Dendritic cell treated with granulocyte-macrophage colony-stimulating factor and Interleukin-4, amounts not matched to agents 40 ng/mL and 50 ng/mL, for 4 days (primary cell): ENCODE data around the gene SLC24A1.

Experiments
- H3K27ac Mint-ChIP-seq: one replicate; pipeline ENCODE4 v1.8.0; 2022; ENCODE audit warnings: mild to moderate bottlenecking, mixed read lengths
- H3K27me3 Mint-ChIP-seq: one replicate; pipeline ENCODE4 v1.8.0; 2022; ENCODE audit warnings: mild to moderate bottlenecking, mixed read lengths
- H3K36me3 Mint-ChIP-seq: one replicate; pipeline ENCODE4 v1.8.0; 2022; ENCODE audit warnings: low read depth, mixed read lengths
- H3K4me1 Mint-ChIP-seq: one replicate; pipeline ENCODE4 v1.8.0; 2022; ENCODE audit warnings: low read depth, mixed read lengths
- H3K4me3 Mint-ChIP-seq: one replicate; pipeline ENCODE4 v1.8.0; 2022; ENCODE audit warnings: mild to moderate bottlenecking, moderate library complexity, mixed read lengths
- H3K9me3 Mint-ChIP-seq: one replicate; pipeline ENCODE4 v1.8.0; 2022; ENCODE audit warnings: mixed read lengths
- intact Hi-C: fragments of 100-400 bp; cut with micrococcal nuclease; formaldehyde crosslinking; loops from one replicate; pipeline ENCODE4 v1.15.0; 2022

The SLC24A1 gene

DNA sequence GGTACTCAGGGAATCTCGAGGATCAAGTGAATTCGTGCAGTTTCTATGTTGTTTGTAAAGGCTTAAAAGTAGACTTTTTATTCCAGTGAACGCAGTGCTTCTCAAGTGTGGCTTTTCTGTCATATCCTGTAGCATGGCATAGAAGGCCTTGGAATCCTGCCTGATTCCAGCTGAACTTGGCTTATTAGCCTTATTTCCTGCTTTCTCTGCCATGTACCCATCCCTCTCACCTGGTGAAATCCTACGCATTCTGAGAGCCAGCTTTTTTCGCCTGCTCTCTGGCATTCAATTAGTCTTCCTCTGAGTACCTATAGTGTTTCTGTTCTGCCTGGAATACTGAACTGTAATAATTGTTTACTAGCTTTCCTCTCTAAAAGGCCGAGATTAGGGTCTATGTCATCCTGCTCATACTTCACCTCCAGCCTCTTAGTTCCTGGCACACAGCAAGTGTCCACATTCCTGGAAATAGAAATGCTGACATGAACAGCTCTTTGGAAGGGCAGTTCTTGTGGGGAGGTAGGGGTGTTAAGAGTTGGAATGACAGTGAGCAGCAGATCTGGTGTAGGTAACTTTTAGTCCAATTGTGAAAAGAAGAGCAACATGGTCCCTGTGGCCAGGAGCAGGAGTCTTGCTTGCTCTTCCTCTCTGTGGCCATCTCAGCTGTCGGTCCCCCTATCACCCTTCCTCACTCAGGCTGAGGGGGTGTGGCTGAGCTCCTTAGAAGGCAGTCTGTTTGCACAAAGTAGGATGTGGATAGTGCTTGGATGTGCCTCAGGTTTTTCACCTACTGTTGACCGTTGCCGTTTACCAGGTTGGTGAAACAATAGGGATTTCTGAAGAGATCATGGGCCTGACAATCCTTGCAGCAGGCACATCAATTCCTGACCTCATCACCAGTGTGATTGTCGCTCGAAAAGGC, 30.4 kb downstream of the SLC24A1 start:
- peaks cover 6% of the 10 kb centered on the region for H3K4me1 Mint-ChIP-seq
- intact Hi-C loops = no loop called here
- H3K4me3 Mint-ChIP-seq = no peak overlapping the region
- H3K36me3 Mint-ChIP-seq = peaks cover 73% of the 10 kb centered on the region
- H3K27me3 Mint-ChIP-seq = no peaks in the 10 kb centered on the region
- H3K27ac Mint-ChIP-seq = no peak overlapping the region
- H3K9me3 Mint-ChIP-seq = no peaks in the 10 kb centered on the region

DNA sequence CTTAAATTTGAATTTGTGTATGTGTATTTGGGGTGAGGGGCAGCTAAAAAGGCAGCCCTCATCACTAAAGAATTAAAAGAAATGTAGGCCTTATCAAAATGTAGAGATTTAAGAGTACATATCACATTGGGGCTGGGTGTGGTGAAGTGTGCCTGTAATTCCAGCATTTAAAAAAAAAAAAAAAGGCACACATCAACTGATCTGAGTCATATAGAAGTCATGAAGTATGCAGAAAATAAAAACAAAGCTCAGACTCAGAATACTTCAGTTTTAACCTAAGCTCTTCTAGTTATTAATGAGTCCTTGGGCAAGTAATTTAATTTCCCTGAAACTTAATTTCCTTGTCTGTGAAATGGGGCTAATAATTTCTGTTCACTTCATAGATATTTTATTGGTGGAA, 31.6 kb downstream of the SLC24A1 start:
- Mint-ChIP-seq H3K9me3 (no peaks in the 10 kb centered on the region), H3K36me3 (peaks cover 81% of the 10 kb centered on the region), H3K27me3 (no peaks in the 10 kb centered on the region), H3K4me1 (no peaks in the 10 kb centered on the region), H3K4me3 (no peak overlapping the region), H3K27ac (no peak overlapping the region)
- intact Hi-C loops = no loop called here

DNA sequence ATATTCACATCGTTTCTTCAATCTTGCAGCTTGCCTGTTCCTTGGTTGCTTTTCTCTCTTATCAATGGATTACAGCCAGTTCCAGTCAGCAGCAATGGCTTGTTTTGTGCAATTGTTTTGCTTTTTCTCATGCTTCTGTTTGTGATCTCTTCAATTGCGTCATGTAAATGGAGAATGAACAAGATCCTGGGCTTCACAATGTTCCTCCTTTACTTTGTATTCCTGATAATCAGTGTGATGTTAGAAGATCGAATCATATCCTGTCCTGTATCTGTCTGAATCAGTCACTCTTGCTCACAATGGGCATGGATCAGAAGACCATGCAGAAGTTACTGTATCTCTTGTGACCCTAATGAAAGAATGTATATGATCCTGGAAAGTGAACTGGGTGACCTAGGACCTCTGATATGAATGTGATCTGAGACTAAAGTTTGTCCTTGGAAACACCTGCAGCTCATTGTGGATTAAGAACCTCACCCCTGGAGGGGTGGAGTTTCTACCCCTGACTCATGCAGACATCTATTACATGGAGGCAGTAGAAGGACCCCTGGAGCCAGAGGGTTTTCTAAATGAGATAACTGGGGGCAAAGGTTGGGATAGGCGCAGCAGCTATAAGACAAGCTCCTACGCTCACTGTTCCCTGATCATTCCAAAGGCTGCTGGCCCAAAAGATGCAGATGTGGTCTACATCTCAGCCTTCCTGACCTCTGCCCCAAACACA, 32.2 kb downstream of the SLC24A1 start:
- H3K4me1 Mint-ChIP-seq = no peaks in the 10 kb centered on the region
- H3K9me3 Mint-ChIP-seq = no peaks in the 10 kb centered on the region
- H3K36me3 Mint-ChIP-seq = peaks cover 87% of the 10 kb centered on the region
- H3K27me3 Mint-ChIP-seq = no peaks in the 10 kb centered on the region
- intact Hi-C loops = no loop called here
- H3K27ac Mint-ChIP-seq = no peak overlapping the region
- H3K4me3 Mint-ChIP-seq = no peak overlapping the region

DNA sequence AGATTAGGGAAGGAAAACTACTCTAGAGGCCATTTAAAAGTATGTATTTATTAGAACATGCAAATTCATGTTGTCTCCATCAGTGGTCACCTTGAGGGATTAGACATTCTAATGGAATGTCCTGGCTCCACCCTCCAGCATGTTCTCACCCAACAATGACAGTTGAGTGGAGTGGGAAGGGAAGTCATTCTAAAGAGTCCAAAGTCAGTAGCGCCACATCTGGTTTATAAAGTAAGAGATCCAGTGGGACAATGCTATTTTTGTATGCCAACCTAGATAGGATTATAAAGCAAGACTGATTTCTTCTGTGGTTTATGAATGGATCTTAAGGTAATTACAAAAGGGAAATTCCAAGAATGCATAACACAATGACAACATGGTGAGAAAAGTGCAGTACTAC, 33.3 kb downstream of the SLC24A1 start:
- peaks cover 93% of the 10 kb centered on the region for H3K36me3 Mint-ChIP-seq
- no peak overlapping the region for H3K4me3 Mint-ChIP-seq
- intact Hi-C loops = no loop called here
- no peaks in the 10 kb centered on the region for H3K4me1 Mint-ChIP-seq
- no peaks in the 10 kb centered on the region for H3K9me3 Mint-ChIP-seq
- H3K27me3 Mint-ChIP-seq = no peaks in the 10 kb centered on the region
- no peak overlapping the region for H3K27ac Mint-ChIP-seq

DNA sequence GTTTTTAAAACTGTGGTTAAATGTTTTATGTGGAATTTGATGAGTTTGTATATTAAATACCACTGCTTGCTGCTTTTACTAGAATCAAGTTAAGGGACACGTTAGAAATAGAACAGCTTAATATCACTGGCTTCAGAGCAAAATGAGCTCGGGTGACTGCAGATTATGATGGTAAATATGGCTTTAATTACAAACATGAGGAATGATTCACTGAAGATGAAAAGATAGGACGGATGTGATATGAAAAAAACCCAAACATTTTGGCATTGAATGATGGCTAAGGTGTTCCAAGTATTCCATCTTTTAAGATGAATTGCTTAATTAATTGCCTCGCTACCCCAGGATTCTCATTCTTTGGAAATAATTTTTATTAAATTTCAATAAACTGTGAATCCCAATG, 33.7 kb downstream of the SLC24A1 start:
- Mint-ChIP-seq H3K36me3 (peaks cover 92% of the 10 kb centered on the region), H3K4me3 (no peak overlapping the region), H3K27ac (no peak overlapping the region), H3K9me3 (no peaks in the 10 kb centered on the region), H3K4me1 (no peaks in the 10 kb centered on the region), H3K27me3 (no peaks in the 10 kb centered on the region)
- intact Hi-C loops = no loop called here

DNA sequence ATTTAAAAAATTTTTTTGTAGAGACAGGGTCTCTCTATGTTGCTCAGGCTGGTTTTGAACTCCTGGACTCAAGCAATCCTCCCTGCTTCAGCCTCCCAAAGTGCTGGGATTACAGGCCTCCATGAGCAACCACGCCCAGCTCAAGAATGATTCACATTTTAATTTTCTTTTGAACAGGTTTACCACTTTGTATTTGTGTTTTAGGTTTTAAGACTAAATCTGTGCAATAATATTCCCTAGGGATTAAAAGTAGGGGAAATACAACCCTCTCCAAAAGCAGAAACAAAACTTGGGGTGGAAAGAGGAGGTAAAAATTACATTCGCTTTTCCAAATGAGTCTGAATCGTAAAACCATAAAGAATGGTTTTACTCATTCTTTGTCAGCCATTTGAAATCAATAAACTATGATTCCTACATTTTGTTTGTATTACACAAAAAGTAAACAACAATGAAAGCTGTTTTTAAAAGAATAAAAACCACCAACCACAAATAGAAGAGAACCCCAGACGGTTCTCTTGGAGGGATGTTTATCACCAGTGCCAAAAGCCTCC, 37.8 kb downstream of the SLC24A1 start:
- intact Hi-C loops = loop anchor here (10.0 kb wide), 1 partner anchor 65 kb away; no protein-coding TSS in a partner anchor
- peaks cover 78% of the 10 kb centered on the region for H3K36me3 Mint-ChIP-seq
- H3K4me3 Mint-ChIP-seq = no peak overlapping the region

DNA sequence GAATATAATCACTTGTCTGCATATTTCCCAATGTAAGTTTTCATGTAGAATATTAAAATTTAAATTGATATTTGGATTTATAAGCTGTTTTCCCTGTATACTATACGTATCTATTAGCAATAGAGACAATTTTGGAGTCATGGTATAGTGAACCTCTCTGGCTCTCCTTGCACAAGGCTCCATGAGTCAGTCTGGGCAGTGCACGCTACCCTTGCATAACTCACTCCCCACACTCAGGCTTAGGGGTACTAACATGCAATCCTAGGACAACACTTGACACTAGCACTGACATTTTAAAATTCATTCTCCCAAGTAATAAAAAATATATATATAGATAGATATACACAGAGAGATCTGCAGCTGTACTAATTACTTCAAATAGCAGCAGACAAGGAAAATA, 39.2 kb downstream of the SLC24A1 start:
- intact Hi-C loops = loop anchor here (10.0 kb wide), 1 partner anchor 64 kb away; no protein-coding TSS in a partner anchor
- no peaks in the 10 kb centered on the region for H3K9me3 Mint-ChIP-seq
- H3K27ac Mint-ChIP-seq = no peak overlapping the region
- H3K27me3 Mint-ChIP-seq = no peaks in the 10 kb centered on the region
- no peaks in the 10 kb centered on the region for H3K4me1 Mint-ChIP-seq
- H3K36me3 Mint-ChIP-seq = peaks cover 78% of the 10 kb centered on the region
- no peak overlapping the region for H3K4me3 Mint-ChIP-seq

More for the DNA sequence above, 37.8 kb downstream of the SLC24A1 start:
- H3K27me3 Mint-ChIP-seq = no peaks in the 10 kb centered on the region
- no peaks in the 10 kb centered on the region for H3K4me1 Mint-ChIP-seq
- no peak overlapping the region for H3K27ac Mint-ChIP-seq
- no peaks in the 10 kb centered on the region for H3K9me3 Mint-ChIP-seq

DNA sequence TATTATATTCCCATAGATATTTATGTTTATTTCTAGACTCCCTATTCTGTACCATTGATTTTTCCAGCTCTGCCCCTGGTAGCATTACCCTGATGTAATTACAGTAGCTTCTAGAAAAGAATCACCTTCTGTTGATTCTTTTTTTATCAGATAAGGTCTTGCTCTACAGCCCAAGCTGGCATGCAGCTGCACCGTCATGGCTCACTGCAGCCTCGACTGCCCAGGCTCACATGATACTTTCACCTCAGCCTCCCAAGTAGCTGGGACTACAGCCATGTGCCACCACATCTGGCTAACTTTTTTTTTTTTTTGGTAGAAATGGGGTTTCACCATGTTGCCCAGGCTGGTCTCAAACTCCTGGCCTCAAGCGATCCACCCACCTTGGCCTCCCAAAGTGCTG, 41.8 kb downstream of the SLC24A1 start:
- no peaks in the 10 kb centered on the region for H3K4me1 Mint-ChIP-seq
- intact Hi-C loops = loop anchor here (10.0 kb wide), 1 partner anchor 61 kb away; no protein-coding TSS in a partner anchor
- H3K36me3 Mint-ChIP-seq = peaks cover 79% of the 10 kb centered on the region
- H3K4me3 Mint-ChIP-seq = no peak overlapping the region
- no peak overlapping the region for H3K27ac Mint-ChIP-seq
- no peaks in the 10 kb centered on the region for H3K27me3 Mint-ChIP-seq
- no peaks in the 10 kb centered on the region for H3K9me3 Mint-ChIP-seq

DNA sequence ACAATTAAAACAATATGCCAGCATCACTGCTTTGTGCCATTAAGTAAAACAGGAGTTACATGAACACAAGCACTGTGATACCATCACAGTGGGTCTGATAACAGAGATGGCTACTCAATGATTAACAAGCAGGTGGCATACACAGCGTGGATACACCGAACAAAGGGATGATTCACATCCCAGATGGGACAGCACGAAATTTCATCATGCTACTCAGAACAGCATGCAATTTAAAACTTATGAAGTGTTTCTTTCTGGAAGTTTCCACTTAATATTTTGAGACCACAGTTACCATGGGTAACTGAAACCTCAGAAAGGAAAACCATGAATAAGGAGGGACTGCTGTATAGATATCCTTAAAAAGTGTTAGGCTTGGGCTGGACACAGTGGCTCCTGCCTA, 44.5 kb downstream of the SLC24A1 start:
- Mint-ChIP-seq H3K36me3 (peaks cover 87% of the 10 kb centered on the region), H3K4me1 (no peaks in the 10 kb centered on the region), H3K27me3 (no peaks in the 10 kb centered on the region), H3K9me3 (no peaks in the 10 kb centered on the region), H3K4me3 (no peak overlapping the region), H3K27ac (no peak overlapping the region)
- intact Hi-C loops = loop anchor here (10.0 kb wide), 1 partner anchor 59 kb away; no protein-coding TSS in a partner anchor

DNA sequence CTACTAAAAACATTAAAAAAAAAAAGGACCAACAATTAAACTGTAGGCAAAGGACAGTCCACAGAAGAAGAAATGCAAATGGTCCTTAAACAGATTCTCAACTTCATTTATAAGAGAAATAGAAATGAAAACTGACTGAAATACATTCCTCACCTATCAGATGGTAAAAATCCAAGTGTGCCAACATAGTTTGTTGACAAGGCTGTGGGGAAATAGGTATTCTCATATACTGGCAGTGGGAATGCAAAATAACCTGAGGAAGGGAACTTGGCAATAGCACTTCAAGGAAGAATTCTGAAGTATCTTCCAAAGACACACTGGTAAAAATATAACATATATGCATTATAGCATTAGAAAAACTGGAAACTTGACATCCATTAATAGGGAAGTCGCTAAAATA, 53.8 kb downstream of the SLC24A1 start:
- Mint-ChIP-seq H3K4me1 (no peaks in the 10 kb centered on the region), H3K27ac (no peak overlapping the region), H3K9me3 (no peaks in the 10 kb centered on the region), H3K4me3 (no peak overlapping the region), H3K27me3 (no peaks in the 10 kb centered on the region), H3K36me3 (peaks cover 59% of the 10 kb centered on the region)
- intact Hi-C loops = loop anchor here (10.0 kb wide), 1 partner anchor 81 kb away; no protein-coding TSS in a partner anchor

DNA sequence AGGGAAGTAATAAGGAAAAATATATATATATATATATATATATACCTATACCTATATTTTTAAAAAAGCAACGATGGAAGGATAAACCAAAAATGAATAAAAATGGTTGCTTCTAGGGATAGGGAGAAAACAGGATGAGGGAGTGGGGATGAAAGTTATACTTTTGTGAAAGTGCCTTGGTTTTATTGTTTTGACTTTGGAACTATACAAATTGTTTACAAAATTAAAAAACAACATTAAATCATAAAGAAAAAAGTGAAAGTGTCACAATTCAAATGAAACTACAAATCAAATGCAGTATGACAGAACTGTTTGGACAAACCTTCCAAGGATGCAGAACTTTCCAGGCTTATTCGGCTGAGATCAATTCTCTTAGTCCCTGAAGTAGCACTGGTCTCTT, 54.4 kb downstream of the SLC24A1 start:
- intact Hi-C loops = loop anchor here (10.0 kb wide), 1 partner anchor 81 kb away; no protein-coding TSS in a partner anchor
- no peak overlapping the region for H3K27ac Mint-ChIP-seq
- no peaks in the 10 kb centered on the region for H3K9me3 Mint-ChIP-seq
- no peaks in the 10 kb centered on the region for H3K27me3 Mint-ChIP-seq
- H3K4me3 Mint-ChIP-seq = no peak overlapping the region
- peaks cover 57% of the 10 kb centered on the region for H3K36me3 Mint-ChIP-seq
- H3K4me1 Mint-ChIP-seq = no peaks in the 10 kb centered on the region

DNA sequence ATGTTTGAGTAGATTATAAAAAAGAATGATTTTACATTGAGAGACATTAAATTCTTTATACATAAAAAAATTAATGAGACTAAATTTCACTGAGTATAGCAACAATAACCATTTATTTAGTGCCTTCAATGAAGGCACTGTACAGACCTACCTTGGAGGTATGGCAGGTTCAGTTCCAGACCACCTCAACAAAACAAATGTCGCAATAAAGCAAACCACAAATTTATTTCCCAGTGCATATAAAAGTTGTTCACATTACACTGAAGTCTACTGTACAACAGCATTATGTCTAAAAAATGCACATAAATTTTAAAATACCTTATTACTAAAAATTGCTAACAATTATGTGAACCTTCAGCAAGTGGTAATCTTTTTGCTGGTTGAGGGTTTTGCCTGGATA, 58.8 kb downstream of the SLC24A1 start:
- no peak overlapping the region for H3K4me3 Mint-ChIP-seq
- no peak overlapping the region for H3K27ac Mint-ChIP-seq
- peaks cover 25% of the 10 kb centered on the region for H3K36me3 Mint-ChIP-seq
- no peaks in the 10 kb centered on the region for H3K27me3 Mint-ChIP-seq
- intact Hi-C loops = no loop called here
- H3K9me3 Mint-ChIP-seq = no peaks in the 10 kb centered on the region
- H3K4me1 Mint-ChIP-seq = no peaks in the 10 kb centered on the region

DNA sequence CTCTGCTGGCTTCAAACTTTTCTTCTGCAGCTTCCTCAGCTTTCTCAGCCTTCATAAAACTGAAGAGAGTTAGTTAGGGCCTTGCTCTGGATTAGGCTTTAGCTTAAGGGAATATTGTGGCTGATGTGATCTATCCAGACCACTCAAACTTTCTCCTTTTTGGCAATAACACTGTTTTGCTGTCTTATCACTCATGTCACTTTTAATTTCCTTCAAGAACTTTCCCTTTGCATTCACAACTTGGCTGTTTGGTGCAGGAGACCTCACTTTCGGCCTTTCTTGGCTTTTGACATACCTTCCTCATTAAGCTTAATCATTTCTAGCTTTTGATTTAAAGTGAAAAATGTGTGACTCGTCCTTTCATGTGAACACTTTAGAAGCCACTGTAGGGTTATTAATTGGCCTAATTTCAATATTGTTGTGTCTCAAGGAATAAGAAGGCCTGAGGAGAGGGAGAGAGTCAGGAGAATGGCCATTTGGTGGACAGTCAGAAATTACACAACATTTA, 60.7 kb downstream of the SLC24A1 start:
- H3K9me3 Mint-ChIP-seq = no peaks in the 10 kb centered on the region
- no peak overlapping the region for H3K27ac Mint-ChIP-seq
- intact Hi-C loops = no loop called here
- no peaks in the 10 kb centered on the region for H3K27me3 Mint-ChIP-seq
- no peaks in the 10 kb centered on the region for H3K4me1 Mint-ChIP-seq
- peaks cover 30% of the 10 kb centered on the region for H3K36me3 Mint-ChIP-seq
- H3K4me3 Mint-ChIP-seq = no peak overlapping the region

DNA sequence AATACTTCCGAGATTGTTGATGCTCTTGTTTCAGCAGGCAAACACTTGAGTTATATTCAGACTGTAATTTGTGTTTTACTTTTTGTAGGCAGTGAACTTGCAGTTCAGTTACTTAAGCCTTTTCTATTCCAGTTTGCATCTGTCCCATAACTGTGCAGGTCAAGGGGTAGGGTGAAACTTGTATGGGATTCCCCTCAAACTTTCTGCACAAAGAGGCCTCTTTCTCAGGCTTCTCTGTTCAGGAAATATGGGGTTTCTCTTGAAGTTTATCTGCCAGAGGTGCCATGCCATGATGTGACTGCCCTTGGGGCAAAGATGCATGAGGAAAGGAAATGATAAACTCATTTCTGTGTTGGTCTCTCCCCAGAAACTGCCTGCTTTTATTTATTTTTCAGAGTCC, 66.7 kb downstream of the SLC24A1 start:
- no peaks in the 10 kb centered on the region for H3K27me3 Mint-ChIP-seq

More for the DNA sequence above, 66.7 kb downstream of the SLC24A1 start:
- no peak overlapping the region for H3K4me3 Mint-ChIP-seq
- no peak overlapping the region for H3K27ac Mint-ChIP-seq
- intact Hi-C loops = no loop called here
- no peaks in the 10 kb centered on the region for H3K4me1 Mint-ChIP-seq
- peaks cover 62% of the 10 kb centered on the region for H3K36me3 Mint-ChIP-seq
- H3K9me3 Mint-ChIP-seq = no peaks in the 10 kb centered on the region
